Breast epithelium (tissue), 4 donors: Measurements from ENCODE around the gene GRIN2C. TPM values are rescaled to one million over a fixed set of nuclear protein-coding genes. Genes with fewer than 3 reads are reported as not detected.

Experiments
- DNase-seq, 2 donors: peaks; one replicate each; pipeline ENCODE4 v3.0.0-alpha.2; 2019; ENCODE audit warnings: low spot score in 2 of 2
- H3K27ac ChIP-seq, 2 donors: fragments of 200-600 bp; sonication (generic) in 1 of 2; one replicate each; pipeline ENCODE4 v1.5.1; 2016 to 2019; ENCODE audit warnings: mild to moderate bottlenecking in 1 of 2
- H3K27me3 ChIP-seq, 2 donors: fragments of 200-600 bp; sonication (generic) in 1 of 2; one replicate each; pipeline versions ENCODE4 v1.5.1 to v1.6.0; 2017 to 2019; ENCODE audit warnings: control low read depth in 1 of 2, mild to moderate bottlenecking in 1 of 2
- H3K36me3 ChIP-seq: fragments of 200-600 bp; one replicate; pipeline ENCODE4 v1.5.1; 2019
- H3K4me1 ChIP-seq, 2 donors: fragments of 200-600 bp; sonication (generic); one replicate each; pipeline ENCODE4 v1.5.1; 2016 to 2019; ENCODE audit warnings: control low read depth in 1 of 2
- H3K4me3 ChIP-seq, 3 donors: fragments of 200-600 bp; sonication (generic); 1 replicate in 2 of 3; 2 replicates in 1 of 3; pipeline ENCODE4 v1.5.1; 2016 to 2019; ENCODE audit warnings: mild to moderate bottlenecking in 3 of 3, moderate library complexity in 2 of 3
- H3K9me3 ChIP-seq, 2 donors: fragments of 200-600 bp; sonication (generic) in 1 of 2; one replicate each; pipeline ENCODE4 v1.5.1; 2016 to 2019; ENCODE audit warnings: control low read depth in 1 of 2
- POLR2A ChIP-seq: fragments of 450-650 bp; IDR thresholded peaks from one replicate; pipeline ENCODE4 v1.6.1; 2016; ENCODE audit warnings: antibody characterized with exemption, mild to moderate bottlenecking, moderate library complexity
- POLR2AphosphoS5 ChIP-seq, 3 donors: sonication (generic); formaldehyde crosslinking; IDR thresholded peaks; one replicate each; pipeline ENCODE4 v1.6.1; 2017; ENCODE audit warnings: antibody characterized with exemption in 3 of 3
- intact Hi-C: fragments of 100-400 bp; cut with DNase I; formaldehyde crosslinking; loops from one replicate; pipeline ENCODE4 v1.15.1; 2023; ENCODE audit warnings: low total_unique reads
- total RNA-seq, 3 donors: library from RNA; depleted of rRNA; stranded (reverse); fragments of >200 nt; gene quantifications; one replicate each; pipeline ENCODE4 v1.1.0, GENCODE V29; 2016
- TF ChIP-seq, protein P1 (sequence below), 3 donors: fragments of 450-650 bp; IDR thresholded peaks; one replicate each; pipeline ENCODE4 v1.5.1; 2016 to 2017; ENCODE audit warnings: antibody characterized with exemption in 3 of 3, mild to moderate bottlenecking in 3 of 3, moderate library complexity in 3 of 3

Gene GRIN2C
- total RNA-seq, 3 donors from 2014 or later: 0.48 TPM; not detected in 2

DNA sequence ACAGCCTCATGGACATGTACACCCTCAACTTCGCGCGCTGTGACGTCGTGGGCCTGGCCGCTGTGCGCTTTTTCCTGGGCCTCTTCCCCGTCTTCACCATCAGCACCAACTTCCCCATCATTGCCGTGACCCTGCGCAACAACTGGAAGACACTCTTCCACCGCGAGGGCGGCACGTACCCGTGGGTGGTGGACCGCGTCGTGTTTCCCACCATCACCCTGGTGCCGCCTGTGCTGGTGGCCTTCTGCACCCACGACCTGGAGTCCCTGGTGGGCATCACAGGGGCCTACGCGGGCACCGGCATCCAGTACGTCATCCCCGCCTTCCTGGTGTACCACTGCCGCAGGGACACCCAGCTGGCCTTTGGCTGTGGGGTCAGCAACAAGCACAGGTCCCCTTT lies 23.5 kb downstream of the GRIN2C start:
- Histone ChIP-seq H3K4me3 (no peak overlapping the region), H3K9me3 (no peaks in the 10 kb centered on the region), H3K36me3 (no peaks in the 10 kb centered on the region), H3K27ac (no peak overlapping the region), H3K4me1 (peaks cover 0 to 4% of the 10 kb centered on the region in 2 donors), H3K27me3 (no peaks in the 10 kb centered on the region)
- TF ChIP-seq, protein P1, sequence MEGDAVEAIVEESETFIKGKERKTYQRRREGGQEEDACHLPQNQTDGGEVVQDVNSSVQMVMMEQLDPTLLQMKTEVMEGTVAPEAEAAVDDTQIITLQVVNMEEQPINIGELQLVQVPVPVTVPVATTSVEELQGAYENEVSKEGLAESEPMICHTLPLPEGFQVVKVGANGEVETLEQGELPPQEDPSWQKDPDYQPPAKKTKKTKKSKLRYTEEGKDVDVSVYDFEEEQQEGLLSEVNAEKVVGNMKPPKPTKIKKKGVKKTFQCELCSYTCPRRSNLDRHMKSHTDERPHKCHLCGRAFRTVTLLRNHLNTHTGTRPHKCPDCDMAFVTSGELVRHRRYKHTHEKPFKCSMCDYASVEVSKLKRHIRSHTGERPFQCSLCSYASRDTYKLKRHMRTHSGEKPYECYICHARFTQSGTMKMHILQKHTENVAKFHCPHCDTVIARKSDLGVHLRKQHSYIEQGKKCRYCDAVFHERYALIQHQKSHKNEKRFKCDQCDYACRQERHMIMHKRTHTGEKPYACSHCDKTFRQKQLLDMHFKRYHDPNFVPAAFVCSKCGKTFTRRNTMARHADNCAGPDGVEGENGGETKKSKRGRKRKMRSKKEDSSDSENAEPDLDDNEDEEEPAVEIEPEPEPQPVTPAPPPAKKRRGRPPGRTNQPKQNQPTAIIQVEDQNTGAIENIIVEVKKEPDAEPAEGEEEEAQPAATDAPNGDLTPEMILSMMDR (IDR thresholded peaks at IDR 0.05): no peak
- no peak for TF ChIP-seq POLR2AphosphoS5 (IDR thresholded peaks at IDR 0.05)
- no peak for TF ChIP-seq POLR2A
- no peak for DNase-seq
- intact Hi-C loops: no loop called here

DNA sequence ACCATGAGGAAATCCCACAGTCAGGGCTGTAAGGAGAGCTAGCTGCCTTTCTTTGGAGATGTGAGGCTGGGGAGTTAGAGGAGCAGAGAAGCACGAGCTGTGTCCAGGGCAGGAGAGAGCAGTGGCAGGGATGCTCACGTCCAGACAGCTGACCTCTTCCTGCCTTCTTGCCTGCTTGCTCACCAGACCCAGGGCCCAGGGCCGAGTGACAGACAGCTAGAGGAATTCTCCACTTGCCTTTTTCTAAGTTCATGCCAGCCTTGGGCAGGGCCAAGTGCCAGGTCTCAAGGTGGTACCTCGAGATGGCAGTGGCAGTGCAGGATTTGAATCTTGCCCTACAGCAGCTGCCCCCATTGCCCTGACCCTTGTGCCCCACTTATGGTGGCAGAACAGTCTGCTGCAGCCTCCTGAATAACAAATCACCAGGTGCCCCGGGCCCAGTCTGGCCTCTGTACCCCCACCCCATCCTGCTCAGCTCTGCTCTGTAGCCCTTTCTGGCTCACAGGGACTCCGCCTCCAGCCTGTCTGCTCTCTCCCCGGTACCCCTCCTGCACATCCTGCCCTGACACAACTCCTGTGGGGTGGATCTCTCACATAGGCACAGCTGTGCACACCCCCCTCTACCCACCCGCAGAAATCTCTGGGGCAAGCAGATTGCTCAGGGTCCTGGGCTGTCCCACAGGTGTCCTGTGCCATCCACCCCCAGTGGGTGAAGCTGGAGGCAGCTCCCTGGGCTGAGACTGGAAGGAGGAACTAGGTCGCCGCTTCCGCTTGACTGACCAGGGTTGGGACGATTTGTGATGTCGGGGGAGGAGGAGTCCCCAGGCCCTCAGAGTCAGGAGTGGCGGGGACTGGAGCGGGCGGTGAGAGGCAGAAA lies 25.9 kb downstream of the GRIN2C start:
- no peak for TF ChIP-seq POLR2AphosphoS5 (IDR thresholded peaks at IDR 0.05)
- TF ChIP-seq, protein P1 (IDR thresholded peaks at IDR 0.05): no peak
- no peak for TF ChIP-seq POLR2A
- H3K4me3 ChIP-seq: no peak overlapping the region
- DNase-seq: no peak
- H3K36me3 ChIP-seq: no peaks in the 10 kb centered on the region
- no peak overlapping the region for H3K27ac ChIP-seq
- H3K4me1 ChIP-seq: no peaks in the 10 kb centered on the region
- H3K27me3 ChIP-seq: no peaks in the 10 kb centered on the region
- intact Hi-C loops: no loop called here
- H3K9me3 ChIP-seq: no peaks in the 10 kb centered on the region

DNA sequence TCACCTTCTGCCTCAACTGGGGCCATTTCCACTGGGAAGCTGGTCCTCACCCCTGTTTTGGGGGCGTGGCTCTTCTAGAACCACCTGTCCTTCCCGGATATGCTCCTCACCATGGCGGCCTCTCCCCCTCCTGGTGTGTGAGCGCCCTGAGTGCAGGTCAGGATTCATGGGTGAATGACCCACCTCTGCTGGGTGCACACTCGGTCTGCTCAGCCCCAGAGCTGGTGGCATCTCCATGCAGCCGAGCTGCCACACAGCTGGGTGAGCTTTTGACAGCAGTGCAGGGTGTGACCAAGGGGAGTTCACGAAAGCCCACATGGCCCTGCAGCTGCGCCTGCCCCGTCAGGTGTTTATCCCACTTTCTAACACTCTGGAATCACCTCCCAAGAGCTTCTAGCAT lies 27.3 kb downstream of the GRIN2C start:
- no peaks in the 10 kb centered on the region for H3K36me3 ChIP-seq
- intact Hi-C loops: no loop called here
- no peaks in the 10 kb centered on the region for H3K4me1 ChIP-seq

DNA sequence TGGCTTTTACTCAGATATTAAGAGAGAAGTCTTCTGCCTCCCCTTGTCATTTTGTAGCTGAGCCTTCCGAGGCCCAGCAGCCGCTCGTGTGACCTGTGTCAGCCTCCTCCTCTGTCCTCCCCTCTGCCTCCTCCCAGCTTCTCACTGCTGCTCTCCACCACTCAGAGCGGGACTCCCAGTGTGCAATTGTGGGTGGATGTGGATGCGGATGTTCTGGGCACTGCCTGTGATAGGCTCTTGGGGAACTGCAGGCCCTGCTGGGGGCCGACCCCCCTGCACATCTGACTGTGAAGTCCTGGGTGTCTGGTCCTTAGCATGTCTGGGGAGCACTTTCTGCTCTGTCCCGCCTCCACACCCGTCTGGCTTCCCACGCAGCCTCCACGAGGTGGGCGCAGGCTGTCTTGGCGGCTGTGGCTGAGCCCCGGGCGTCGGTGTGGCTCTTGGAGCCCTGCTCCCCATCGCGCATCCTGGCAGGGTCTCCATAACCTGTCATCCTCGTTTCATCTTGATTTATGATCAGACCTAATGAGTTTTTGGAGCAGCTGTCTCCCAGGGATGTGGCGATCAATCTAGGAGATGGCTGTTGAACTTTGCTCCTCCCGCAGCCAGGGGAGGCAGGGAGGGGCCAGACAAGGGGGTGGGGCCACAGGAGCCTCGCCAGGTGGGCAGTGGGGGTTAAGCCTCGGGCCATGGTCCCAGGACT lies 28.1 kb downstream of the GRIN2C start:
- DNase-seq: no peak
- H3K4me1 ChIP-seq: no peaks in the 10 kb centered on the region
- no peaks in the 10 kb centered on the region for H3K36me3 ChIP-seq
- H3K27me3 ChIP-seq: no peaks in the 10 kb centered on the region
- no peak overlapping the region for H3K27ac ChIP-seq
- no peaks in the 10 kb centered on the region for H3K9me3 ChIP-seq
- TF ChIP-seq, protein P1 (IDR thresholded peaks at IDR 0.05): no peak
- TF ChIP-seq POLR2A (no peak), POLR2AphosphoS5 (IDR thresholded peaks at IDR 0.05) (no peak)
- H3K4me3 ChIP-seq: no peak overlapping the region
- intact Hi-C loops: no loop called here

More for the DNA sequence above, 27.3 kb downstream of the GRIN2C start:
- Histone ChIP-seq H3K27me3 (no peaks in the 10 kb centered on the region), H3K4me3 (no peak overlapping the region), H3K27ac (no peak overlapping the region), H3K9me3 (no peaks in the 10 kb centered on the region)
- DNase-seq: no peak
- TF ChIP-seq, protein P1 (IDR thresholded peaks at IDR 0.05): no peak
- TF ChIP-seq POLR2AphosphoS5 (IDR thresholded peaks at IDR 0.05) (no peak), POLR2A (no peak)

DNA sequence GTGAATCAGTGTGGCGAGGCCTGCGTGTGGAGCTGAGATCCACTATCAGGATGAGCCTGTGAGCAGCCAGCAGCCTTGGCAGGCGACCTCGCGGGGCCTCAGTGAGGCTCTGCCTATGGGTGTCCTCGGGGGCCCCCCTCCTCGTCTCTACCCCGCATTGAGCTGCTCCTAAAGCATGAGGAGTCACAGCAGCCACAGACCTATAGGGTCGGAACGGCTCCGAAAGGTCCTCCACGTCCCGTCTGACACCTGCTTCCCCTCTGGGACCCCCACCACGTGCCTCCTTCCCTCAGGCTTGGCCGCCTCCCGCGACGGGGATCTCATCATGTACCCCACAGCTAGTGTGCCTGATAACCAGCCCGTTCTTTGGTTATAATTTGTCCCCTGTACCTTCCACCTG lies 28.8 kb downstream of the GRIN2C start:
- no peak for DNase-seq
- H3K27me3 ChIP-seq: no peaks in the 10 kb centered on the region
- TF ChIP-seq POLR2AphosphoS5 (IDR thresholded peaks at IDR 0.05): no peak
- TF ChIP-seq, protein P1 (IDR thresholded peaks at IDR 0.05): no peak
- no peak for TF ChIP-seq POLR2A
- no peaks in the 10 kb centered on the region for H3K36me3 ChIP-seq
- H3K4me3 ChIP-seq: no peak overlapping the region
- H3K9me3 ChIP-seq: no peaks in the 10 kb centered on the region
- intact Hi-C loops: loop anchor here (1.0 kb wide), 1 partner anchor 34 kb away; no protein-coding TSS in a partner anchor
- no peak overlapping the region for H3K27ac ChIP-seq
- no peaks in the 10 kb centered on the region for H3K4me1 ChIP-seq
